NCI-H1092 treated with DMSO at 0.1 percent for 48 hours (cell line): Measurements from ENCODE around the gene LMF2.
"Not testable (repeated sequence)": the region's sequence is repeated elsewhere in the genome, so short reads cannot be mapped to it uniquely, and the experiment has no call there.

Experiments
- DNase-seq: peaks from one replicate; lab custom pipeline; 2025; lab: John Stamatoyannopoulos, UW

Gene LMF2

GRCh38 chr22:50535113-50535512, 27.6 kb upstream of the LMF2 start:
- DNase-seq: no peak

DNA sequence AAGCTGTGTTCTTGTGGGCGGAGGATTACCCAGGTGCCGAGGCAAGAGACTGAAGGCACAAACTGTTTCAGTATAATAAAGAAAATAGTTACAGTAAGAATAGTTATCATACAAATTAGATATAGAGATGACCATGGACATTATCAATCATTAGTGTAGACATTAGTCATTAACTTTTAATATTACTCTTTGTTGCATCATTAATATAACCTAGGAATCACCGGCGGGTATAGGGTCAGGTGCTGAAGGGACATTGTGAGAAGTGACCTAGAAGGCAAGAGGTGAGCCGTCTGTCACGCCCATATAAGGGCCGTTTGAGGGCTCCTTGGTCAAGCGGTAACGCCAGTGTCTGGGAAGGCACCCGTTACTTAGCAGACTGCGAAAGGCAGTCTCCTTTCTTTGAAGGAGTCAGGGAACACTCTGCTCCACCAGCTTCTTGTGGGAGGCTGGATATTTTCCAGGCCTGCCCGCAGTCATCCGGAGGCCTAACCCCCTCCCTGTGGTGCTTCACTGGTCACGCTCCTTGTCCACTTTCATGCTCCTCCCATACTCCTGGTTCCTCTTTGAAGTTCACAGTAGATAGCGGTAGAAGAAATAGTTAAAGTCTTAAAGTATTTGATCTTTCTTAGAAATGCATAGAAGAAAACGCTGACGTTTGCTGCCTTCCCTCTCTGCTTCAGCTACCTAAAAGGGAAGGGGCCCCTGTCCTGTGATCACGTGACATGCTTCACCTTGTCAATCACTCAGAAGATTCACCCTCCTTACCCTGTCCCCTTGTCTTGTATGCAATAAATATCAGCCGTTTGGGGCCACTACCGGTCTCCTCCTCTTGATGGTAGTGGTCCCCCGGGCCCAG, 26.6 kb upstream of the LMF2 start:
- not testable (repeated sequence) for DNase-seq

- DNase-seq: no peak
Observed at GRCh38 chr22:50532824-50533796, 25.6 kb upstream of the LMF2 start.

DNA sequence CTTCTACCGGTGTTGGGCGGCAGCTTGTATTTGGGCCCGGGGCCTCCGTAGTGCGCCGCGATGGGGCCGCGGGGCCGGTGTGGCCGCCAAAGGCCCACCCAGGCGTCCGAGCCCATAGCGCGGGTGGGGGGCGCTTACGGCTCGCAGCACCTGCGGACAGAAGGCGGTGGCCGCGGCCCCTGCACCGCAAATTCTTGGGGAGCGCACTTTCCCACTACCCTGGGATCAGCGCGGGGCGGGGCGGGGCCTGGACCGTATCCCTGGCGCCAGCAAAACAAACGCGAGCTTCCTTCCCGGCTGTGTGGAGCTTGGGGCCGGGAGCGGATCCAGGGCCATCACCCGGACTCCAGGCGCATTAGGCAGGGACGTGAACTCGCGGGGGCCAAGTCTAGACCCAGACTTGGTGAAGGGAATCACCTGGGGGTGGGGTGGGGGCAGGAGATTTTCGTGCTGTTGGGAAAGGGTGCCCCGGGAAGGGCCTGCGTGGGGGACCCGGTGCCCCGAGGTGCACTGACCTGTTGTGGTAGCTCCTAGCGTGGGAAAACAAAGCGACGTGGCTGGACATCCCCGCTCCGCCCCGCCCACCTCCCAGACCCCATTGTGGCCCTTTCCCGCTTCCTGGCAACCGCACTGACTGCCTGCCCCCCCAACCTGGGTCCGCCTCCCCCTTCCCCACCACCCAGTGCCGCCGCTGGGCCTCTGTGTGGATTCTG, 24.6 kb upstream of the LMF2 start:
- no peak for DNase-seq

DNA sequence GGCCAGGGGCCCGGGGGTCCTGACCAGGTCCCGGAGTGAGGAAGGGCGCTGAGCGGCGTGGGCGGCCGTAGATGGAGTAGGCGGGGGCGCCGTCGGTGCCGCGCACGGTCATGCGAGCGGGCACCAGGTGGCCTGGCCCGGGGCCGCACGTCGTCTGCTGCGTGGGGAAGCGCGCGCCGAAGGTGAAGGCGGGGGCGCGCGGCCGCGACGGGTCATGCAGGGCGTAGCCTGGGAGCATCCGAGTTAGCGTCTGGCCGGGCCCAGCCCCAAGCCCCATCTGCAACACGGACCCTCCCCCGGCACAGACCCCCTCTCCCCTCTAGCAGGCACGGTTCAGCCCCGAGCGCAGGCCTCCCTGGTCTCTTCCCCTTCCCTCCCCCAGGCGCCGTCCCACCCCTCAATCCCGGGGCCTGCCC, 24.1 kb upstream of the LMF2 start:
- DNase-seq: no peak

- DNase-seq: no peak
Observed at GRCh38 chr22:50530877-50531545, 23.5 kb upstream of the LMF2 start.

DNA sequence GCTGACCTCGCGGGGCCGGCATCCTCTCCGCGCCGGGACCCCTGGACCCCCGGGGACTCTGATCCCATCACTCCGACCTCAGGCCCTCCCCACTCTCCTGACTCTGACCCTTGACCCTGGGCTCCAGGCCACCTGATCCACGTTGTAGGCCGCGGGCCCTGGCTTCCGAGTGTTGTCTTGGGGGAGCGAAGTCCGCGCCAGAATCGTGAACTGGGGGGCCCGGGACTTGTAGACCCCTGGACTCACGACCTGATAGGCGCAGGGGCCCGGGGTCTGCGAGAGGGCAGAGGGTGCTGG, 23.0 kb upstream of the LMF2 start:
- no peak for DNase-seq

DNA sequence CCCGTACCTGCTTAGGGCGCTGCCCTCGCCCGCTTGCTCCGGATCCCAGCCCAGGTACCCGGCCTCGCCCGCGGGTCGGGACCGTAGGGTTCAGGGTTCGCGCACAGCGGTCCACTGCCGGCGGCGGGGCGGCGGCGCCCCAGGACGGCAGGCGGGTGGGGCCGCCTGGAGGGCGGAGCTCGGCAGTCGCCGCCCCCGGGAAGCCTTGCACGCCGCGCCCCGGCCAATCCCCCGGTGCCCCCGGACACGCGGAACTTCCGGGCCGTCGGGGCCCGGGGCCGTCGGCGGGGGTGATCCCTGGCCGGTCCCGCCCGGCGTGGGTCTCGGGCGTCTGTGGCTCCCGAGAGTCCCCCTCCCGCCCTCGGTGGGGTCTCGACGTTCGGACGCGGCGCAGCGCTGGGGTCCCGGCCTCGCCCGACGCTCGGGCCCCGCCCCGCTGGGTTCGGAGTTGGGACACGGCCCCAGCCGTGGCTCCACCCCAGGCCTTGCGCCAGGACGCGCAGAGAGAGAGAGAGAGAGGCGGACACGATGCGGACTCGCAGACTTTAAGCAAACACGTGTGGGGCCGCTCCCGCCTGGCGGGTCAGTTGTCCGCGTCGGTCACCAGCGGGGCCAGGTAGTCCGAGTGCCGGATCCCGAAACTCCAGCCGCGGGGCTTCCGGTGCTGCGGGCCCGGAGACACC, 22.5 kb upstream of the LMF2 start, which contains the start of gene TYMP:
Gene TYMP, minus strand, starts transcription at position 116 of the 683 bp plus-strand sequence. CDS start 303 bp downstream, outside the sequence.
- no peak for DNase-seq

DNA sequence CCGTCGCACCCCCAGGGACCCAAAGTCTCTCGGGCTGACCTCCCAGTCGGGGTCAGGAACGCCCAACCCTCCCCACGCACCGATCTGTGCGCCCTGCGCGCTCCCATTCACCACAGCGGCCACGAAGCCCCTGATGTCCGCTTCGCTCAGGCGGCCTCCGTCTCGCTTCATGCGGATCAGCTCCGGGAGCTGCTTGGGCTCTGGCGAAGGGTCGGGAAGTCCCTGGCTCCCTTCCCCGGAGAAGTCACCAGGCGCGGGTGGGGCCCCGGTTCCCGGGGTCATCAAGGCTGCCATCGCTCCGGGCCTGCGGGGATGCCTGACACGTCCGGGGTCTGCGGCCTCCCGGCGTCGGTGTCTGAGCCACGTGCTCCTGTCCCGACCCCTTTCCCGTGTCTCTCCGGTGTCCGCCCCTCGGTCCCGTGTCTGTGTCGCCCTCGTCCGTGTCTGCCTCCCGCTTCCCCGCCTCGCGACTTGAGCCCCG, 22.0 kb upstream of the LMF2 start:
- no peak for DNase-seq

DNA sequence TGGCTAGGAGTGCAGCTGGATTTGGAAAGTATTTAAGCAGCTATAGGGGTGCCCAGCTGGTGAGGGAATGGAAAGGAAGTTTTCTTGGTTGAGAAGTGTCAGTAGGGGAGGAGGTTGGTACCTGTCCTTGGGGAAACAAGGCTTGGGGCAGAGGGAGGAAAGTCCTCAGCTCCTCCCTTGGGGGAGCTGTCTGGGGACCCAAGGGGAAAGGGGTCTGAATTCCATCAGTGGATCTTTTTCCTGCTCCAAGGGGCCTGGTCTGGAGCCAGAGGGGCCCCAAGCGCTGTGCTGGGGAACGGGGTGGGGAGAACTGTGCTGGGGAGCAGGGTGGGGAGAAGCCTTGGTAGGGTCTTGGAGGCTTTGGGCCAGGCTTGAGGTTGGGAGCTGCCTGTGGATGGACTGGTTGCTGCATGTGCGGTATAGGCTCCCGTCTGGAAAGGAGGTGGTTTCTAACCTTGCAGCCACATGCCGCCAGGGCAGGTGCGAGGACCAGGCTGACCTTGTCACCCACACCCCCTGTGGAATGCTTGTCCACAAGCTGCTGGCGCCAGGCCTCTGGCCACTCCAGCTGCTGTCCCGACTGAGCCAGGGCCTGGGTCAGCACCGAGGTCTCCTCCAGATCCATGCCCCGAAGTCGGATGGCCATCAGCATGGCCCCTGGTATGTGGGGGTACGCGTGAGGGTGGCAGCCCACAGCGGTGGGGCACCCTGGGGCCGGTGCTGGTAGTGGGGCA, 21.3 kb upstream of the LMF2 start:
- DNase-seq: no peak

GRCh38 chr22:50527921-50528681, 20.6 kb upstream of the LMF2 start:
- DNase-seq: no peak

- DNase-seq: no peak
Observed at GRCh38 chr22:50526834-50527801, 19.6 kb upstream of the LMF2 start.

DNA sequence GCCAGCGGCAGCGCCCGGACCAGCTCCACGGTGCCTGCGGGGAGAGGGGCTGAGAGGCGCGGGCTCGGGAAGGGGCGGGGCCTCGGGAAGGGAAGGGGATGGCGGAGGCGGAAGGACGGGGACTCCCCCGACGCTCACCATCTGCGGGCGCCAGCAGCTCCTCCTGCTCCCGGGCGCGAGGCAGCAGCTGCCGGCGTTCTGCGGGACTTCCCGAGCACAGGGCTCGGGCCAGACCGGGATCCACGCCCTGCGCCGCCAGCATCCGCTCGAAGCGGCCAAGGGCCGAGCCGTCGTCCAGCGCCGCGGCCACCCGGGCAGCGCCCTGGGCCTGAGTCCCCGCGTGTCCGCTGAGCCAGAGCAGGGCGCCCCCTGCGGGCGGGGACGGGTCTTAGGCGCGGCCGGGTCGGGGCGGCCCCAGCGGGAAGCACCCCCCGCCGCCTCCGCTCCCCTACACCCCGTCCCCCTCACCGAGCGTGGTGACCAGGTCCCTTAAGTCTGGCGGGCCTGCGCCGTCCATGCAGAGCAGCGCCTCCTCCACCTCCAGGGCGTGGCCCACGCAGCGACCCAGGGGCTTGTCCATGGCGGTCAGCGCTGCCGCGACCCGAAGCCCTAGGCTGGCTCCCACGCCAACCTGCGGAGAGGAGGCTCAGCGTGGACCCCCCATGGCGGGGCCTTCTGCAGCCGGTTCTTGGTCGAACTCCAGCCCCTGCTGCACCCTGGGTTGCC, 18.8 kb upstream of the LMF2 start:
- DNase-seq: peak; percentile 40

- no peak for DNase-seq
Observed at GRCh38 chr22:50525858-50526107, 18.3 kb upstream of the LMF2 start.

- peak; percentile 70 for DNase-seq
Observed at GRCh38 chr22:50525104-50525857, 17.8 kb upstream of the LMF2 start, which contains the start of gene SCO2. SCO2 (minus strand) TSS chr22:50525598; CDS start chr22:50524411, 1,187 bp downstream.

DNA sequence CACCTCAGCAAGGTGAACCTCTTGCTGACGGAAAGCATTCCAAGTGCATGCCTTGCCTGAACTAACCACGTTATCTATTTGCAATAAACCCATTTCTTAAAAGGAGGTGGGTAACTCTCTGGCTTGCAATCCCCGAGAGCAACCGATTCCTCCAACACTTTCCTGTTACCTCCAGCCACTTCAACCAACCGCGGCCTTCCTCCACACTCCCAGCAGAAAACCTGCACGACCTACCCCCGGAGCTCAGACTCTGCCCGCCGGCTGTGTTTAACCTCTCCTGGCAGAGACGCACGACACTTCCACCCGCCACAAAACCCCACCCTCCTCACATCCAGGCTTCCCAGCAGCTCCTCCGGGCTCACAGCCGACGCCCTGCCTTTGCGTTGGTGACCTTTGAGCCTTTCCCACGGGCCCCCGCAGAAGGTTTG, 17.2 kb upstream of the LMF2 start:
- no peak for DNase-seq
